DOHH2 (cell line): ENCODE measurements around the gene PDLIM1.

Experiments
- H3F3A ChIP-seq: fragments of 200-600 bp; sonication (generic), shearing (Covaris generic); 2 replicates; pipeline ENCODE4 v1.6.0; 2016; ENCODE audit warnings: antibody characterized with exemption, mild to moderate bottlenecking; ENCODE audit not compliant: control insufficient read depth, insufficient read depth
- H3K27ac ChIP-seq: fragments of 200-600 bp; sonication (generic); 2 replicates; pipeline ENCODE4 v1.5.1; 2014; ENCODE audit warnings: low read depth, mild to moderate bottlenecking, low read length, moderate library complexity
- H3K27me3 ChIP-seq: fragments of 200-600 bp; sonication (generic); 2 replicates; pipeline ENCODE4 v1.6.1; 2014; ENCODE audit warnings: mild to moderate bottlenecking, low read length, mixed read lengths; ENCODE audit not compliant: control insufficient read depth
- H3K36me3 ChIP-seq: fragments of 200-600 bp; sonication (generic); 2 replicates; pipeline ENCODE4 v1.6.1; 2014; ENCODE audit warnings: mild to moderate bottlenecking, low read length, moderate library complexity, mixed read lengths; ENCODE audit not compliant: control insufficient read depth
- H3K4me1 ChIP-seq: fragments of 200-600 bp; sonication (generic); 2 replicates; pipeline ENCODE4 v1.6.1; 2014; ENCODE audit warnings: mild to moderate bottlenecking, low read length, mixed read lengths; ENCODE audit not compliant: control insufficient read depth
- H3K4me2 ChIP-seq: fragments of 200-600 bp; sonication (generic); 2 replicates; pipeline ENCODE4 v1.6.0; 2014; ENCODE audit warnings: mild to moderate bottlenecking, low read length, moderate library complexity
- H3K4me3 ChIP-seq: fragments of 200-600 bp; sonication (generic); 2 replicates; pipeline ENCODE4 v1.5.1; 2014; ENCODE audit warnings: mild to moderate bottlenecking, low read length, mixed read lengths
- H3K79me2 ChIP-seq: fragments of 200-600 bp; sonication (generic); 2 replicates; pipeline ENCODE4 v1.6.1; 2014; ENCODE audit warnings: mild to moderate bottlenecking, low read length, mixed read lengths; ENCODE audit not compliant: control insufficient read depth
- H3K9me2 ChIP-seq: fragments of 200-600 bp; sonication (generic); replicated peaks from 2 replicates; pipeline ENCODE4 v1.6.1; 2014; ENCODE audit warnings: mild to moderate bottlenecking, low read length, mixed read lengths; ENCODE audit not compliant: control insufficient read depth
- H3K9me3 ChIP-seq: fragments of 200-600 bp; sonication (generic); 2 replicates; pipeline ENCODE4 v1.6.1; 2014; ENCODE audit warnings: antibody characterized with exemption, low read length, mixed read lengths; ENCODE audit not compliant: control insufficient read depth, insufficient read depth
- H4K20me1 ChIP-seq: fragments of 200-600 bp; sonication (generic); 2 replicates; pipeline ENCODE4 v1.6.0; 2014; ENCODE audit warnings: low read depth, mild to moderate bottlenecking, antibody characterized with exemption, low read length, moderate library complexity; ENCODE audit not compliant: control insufficient read depth, insufficient read depth
- EZH2phosphoT487 ChIP-seq: fragments of 200-600 bp; sonication (generic); IDR thresholded peaks from 2 replicates; pipeline ENCODE4 v1.6.1; 2017; ENCODE audit warnings: borderline replicate concordance, mild to moderate bottlenecking, antibody characterized with exemption, low read length, moderate library complexity, mixed read lengths
- TF ChIP-seq, protein P1 (sequence below): fragments of 200-600 bp; sonication (generic); IDR thresholded peaks from one replicate; pipeline ENCODE4 v1.5.1; 2014; ENCODE audit warnings: antibody characterized with exemption, mild to moderate bottlenecking, low read depth, low read length; ENCODE audit not compliant: poor library complexity, severe bottlenecking

PDLIM1 gene

DNA sequence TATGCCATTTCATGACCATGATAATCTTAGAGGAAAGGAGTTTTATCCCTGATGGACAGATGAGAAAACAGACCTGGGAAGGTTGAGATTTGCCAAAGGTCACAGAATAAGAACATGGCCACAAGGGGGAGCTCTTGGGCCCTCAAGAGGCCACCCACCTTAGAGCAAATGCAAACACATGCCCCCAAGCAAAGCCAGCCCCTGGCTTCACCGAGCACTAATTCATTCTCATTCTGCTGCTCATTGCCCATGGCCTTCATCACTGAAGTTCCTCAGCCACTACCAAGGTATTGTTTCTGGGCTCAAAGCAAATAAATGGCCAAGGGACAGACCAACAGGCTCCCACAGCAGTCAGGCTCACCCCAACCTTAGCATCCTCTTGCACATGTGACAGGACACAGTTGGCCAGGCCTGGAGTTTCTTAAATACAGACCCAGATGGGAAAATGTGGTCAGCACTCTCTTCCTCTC is 44.2 kb downstream of the PDLIM1 start:
- no peak overlapping the region for H3K4me3 ChIP-seq
- no peaks in the 10 kb centered on the region for H3K9me3 ChIP-seq
- H3F3A ChIP-seq, result no peaks in the 10 kb centered on the region
- no peaks in the 10 kb centered on the region for H3K9me2 ChIP-seq
- no peaks in the 10 kb centered on the region for H3K27me3 ChIP-seq
- H3K79me2 ChIP-seq, result no peaks in the 10 kb centered on the region
- no peak overlapping the region for H3K27ac ChIP-seq
- peaks cover 13% of the 10 kb centered on the region for H3K4me1 ChIP-seq
- TF ChIP-seq, protein P1, sequence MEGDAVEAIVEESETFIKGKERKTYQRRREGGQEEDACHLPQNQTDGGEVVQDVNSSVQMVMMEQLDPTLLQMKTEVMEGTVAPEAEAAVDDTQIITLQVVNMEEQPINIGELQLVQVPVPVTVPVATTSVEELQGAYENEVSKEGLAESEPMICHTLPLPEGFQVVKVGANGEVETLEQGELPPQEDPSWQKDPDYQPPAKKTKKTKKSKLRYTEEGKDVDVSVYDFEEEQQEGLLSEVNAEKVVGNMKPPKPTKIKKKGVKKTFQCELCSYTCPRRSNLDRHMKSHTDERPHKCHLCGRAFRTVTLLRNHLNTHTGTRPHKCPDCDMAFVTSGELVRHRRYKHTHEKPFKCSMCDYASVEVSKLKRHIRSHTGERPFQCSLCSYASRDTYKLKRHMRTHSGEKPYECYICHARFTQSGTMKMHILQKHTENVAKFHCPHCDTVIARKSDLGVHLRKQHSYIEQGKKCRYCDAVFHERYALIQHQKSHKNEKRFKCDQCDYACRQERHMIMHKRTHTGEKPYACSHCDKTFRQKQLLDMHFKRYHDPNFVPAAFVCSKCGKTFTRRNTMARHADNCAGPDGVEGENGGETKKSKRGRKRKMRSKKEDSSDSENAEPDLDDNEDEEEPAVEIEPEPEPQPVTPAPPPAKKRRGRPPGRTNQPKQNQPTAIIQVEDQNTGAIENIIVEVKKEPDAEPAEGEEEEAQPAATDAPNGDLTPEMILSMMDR, result peak; percentile 86
- no peak for TF ChIP-seq EZH2phosphoT487
- 0 out of 2 replicates have a peak overlapping the region, but pooled peaks have one; percentile 10 for H3K4me2 ChIP-seq
- H4K20me1 ChIP-seq, result no peaks in the 10 kb centered on the region
- peaks cover 46% of the 10 kb centered on the region for H3K36me3 ChIP-seq

DNA sequence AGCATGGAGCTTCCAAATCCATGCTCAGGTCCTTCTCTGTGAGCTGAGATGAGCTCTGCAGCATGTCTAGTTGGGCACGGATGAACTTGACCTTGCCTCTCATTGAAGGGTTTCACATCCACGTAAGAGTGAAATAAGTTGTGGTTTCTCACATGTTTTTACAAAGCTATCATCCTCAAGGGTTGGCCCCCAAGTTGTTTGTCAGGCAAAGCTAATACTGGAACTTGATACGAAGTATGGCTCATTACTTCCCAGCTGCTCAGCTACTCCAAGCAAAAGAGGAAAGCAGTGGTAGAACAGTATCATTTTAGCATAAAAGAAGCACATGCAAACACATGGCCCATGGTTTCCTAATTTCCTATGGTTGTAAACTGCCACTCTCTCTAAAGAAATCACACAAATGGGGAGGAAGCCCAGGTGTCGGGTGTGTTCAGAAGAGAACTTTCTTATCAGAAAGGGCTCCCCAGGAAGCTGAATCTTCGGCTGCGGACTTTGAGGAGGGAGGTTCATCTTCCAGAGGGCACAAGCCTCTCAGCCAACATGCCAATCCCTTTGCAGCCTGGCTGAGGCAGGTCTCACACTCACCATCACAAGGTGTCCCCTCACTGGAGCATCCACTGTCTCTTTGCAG is 45.3 kb downstream of the PDLIM1 start:
- Histone ChIP-seq H3K9me2 (no peaks in the 10 kb centered on the region), H3K4me1 (peaks cover 13% of the 10 kb centered on the region), H4K20me1 (no peaks in the 10 kb centered on the region), H3K36me3 (peaks cover 57% of the 10 kb centered on the region), H3K9me3 (no peaks in the 10 kb centered on the region), H3K4me2 (no peak overlapping the region), H3K27me3 (no peaks in the 10 kb centered on the region), H3F3A (no peaks in the 10 kb centered on the region), H3K79me2 (no peaks in the 10 kb centered on the region), H3K27ac (no peak overlapping the region), H3K4me3 (no peak overlapping the region)
- TF ChIP-seq, protein P1, result no peak
- no peak for TF ChIP-seq EZH2phosphoT487

DNA sequence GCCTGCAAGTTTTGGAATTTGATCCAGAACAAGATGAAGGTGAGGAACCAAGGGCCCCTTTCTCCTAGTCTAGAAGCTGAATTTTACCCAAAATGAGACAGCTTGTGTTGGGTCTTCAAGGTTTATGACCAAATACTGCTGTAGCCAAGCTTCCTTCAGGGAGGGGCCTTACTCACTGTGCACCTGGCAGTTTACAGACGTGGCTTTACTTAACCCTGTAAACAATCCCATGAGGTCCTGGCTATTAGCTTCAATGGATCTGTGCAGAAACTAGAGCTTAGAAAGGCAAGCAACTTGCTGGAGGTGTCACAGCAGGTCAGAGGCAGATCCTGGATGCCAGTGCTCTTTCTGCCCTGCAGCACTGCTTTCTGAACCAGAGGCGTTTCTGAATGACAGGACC is 46.7 kb downstream of the PDLIM1 start:
- Histone ChIP-seq H3K36me3 (peaks cover 57% of the 10 kb centered on the region), H3F3A (no peaks in the 10 kb centered on the region)

More for the DNA sequence above, 46.7 kb downstream of the PDLIM1 start:
- TF ChIP-seq EZH2phosphoT487, result no peak
- TF ChIP-seq, protein P1, result no peak
- H3K79me2 ChIP-seq, result no peaks in the 10 kb centered on the region
- no peak overlapping the region for H3K4me2 ChIP-seq
- H3K4me3 ChIP-seq, result no peak overlapping the region
- H3K27me3 ChIP-seq, result no peaks in the 10 kb centered on the region
- H3K4me1 ChIP-seq, result peaks cover 13% of the 10 kb centered on the region
- no peak overlapping the region for H3K27ac ChIP-seq
- H3K9me3 ChIP-seq, result no peaks in the 10 kb centered on the region
- no peaks in the 10 kb centered on the region for H4K20me1 ChIP-seq
- no peaks in the 10 kb centered on the region for H3K9me2 ChIP-seq
